ENCODE measurements around the gene KDSR.

KDSR gene, protein sequence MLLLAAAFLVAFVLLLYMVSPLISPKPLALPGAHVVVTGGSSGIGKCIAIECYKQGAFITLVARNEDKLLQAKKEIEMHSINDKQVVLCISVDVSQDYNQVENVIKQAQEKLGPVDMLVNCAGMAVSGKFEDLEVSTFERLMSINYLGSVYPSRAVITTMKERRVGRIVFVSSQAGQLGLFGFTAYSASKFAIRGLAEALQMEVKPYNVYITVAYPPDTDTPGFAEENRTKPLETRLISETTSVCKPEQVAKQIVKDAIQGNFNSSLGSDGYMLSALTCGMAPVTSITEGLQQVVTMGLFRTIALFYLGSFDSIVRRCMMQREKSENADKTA

DNA sequence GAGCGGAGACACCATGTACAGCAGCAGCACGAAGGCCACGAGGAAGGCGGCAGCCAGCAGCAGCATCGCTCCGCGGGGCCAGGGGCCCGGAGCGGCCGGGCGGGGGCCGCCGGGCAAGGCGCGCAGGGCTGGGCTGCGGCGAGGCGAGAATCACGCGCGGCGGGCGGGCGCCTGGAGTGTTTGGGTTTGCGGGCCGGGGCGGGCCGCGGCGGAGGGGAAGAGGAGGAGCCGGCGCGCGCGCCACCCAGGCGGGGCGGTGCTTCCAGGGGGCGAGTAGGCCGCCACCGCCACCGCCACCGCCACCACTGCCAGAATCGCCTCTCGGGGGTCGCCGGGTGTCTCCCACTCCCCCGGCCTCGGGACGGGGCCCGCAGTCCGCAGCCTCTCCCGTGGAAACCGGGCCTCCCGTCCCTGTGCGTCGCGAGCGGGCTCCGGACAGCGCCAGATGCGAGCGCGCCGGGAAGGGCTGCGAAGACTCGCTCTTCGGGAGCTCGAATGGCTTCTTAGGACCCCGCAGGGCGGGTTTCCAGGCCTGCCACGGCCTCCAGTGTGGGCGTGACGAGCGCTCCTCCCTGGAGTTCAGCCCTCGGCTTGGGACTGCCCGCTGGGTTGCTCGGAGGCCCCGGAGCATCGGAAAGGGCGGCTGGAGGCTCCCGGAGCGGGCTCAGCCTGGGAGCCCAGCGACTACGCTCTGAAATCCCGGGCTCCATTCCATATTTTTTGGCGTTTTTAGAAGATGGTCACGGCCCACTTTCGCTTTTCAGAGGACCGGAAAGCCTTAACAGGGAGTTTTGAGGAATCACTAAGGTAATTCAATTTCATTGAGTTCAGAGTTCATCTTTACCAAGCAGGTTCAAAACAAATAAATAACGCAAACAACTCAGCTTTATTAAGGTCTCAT lies at the start of gene KDSR:
TSS of gene KDSR (minus strand) at position 154 of the 901 bp plus-strand sequence. CDS start at position 66, 88 bp downstream.
- peak; percentile 67 for DNase-seq (ENCODE audit: low read depth, low spot score)

DNA sequence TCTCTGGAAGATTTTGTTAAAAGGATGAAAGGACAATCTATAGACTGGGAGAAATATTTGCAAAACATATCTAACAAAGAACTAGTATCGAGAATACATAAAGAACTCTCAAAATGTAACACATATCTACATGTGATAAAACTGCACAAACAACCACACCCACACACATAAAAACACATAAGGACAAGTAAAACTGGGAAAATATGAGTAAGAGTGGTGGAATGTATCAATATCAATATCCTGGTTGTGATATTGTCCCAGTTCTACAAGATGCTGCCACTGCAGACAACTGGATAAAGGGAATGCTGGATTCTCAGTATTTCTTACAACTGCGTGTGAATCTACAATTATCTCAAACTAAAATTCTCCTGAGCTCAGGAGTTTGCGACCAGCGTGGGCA lies 45.9 kb upstream of the KDSR start:
- no peak for DNase-seq (ENCODE audit: low read depth, low spot score)

DNA sequence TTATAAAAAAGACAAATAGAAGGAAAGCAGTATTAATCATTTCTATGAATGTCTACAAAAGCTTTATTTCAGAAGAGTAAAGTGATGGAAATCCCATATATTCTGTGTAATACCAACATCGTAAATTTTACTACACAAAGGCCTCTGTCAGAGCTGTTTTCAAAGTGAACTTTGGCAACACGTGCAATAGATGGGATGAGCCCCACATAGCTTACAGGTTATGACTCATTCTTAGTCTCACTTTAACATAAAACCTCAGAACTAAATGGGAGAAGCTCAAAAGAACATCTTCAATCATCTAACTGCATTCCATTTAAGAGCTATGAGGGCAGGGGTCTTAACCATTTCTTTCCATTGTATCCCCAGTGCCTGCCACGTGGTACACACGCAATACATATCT lies 43.8 kb upstream of the KDSR start:
- DNase-seq (ENCODE audit: low read depth, low spot score): no peak

DNA sequence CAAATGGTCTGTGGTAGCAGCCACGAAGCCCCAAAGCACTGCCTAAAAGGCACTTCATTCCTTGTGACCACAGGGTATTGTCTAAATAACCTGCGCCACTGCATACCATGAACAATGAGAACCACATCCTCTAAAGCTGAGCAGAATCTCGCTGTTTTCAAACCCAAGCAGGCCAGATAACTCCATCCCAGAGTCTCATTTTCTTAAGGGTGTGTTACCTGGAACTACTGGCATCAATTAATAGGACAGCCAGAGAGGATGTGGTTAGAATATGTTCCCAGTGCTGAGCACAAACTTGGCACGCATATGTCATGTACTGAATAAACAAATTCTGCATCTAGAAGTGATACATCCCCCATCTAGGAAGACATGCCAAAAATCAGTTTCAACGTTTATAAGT lies 42.3 kb upstream of the KDSR start:
- no peak for DNase-seq (ENCODE audit: low read depth, low spot score)

DNA sequence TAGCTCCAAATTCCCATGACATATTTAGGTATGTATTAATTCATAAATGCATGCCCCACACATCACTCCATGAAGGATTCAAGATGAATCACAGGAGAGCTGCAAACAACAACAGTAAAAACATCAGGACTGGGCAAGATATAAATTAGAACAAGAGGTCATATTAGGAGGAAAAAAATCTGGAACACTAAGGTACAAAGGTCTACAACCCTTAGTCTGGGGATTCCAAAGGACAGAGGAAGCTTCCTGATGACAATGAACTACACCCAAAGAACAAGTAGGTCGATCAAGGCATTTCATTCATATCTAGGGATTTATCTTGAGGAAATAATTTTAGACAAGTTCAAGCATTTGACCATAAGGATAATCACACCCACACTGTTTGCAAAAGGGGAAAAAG lies 40.7 kb upstream of the KDSR start:
- no peak for DNase-seq (ENCODE audit: low read depth, low spot score)

DNA sequence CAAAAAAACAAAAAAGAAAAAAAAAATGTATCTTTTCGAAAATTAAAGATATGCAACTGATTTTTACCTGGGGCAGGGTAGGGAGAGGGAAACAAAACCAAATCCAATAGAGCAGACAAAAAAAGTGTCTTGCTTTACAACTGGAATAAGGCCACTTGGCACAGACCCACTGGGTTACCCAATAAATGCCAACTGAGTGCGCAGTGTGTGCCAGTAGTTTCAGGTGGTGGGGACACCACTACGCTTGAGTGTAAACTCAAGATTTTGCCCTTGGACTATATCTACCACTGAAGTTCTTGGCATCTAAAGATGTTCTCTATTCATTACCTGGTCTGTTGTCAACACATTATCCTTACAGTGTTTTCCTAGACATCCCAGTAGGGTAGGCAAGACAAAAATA lies 39.0 kb upstream of the KDSR start:
- DNase-seq (ENCODE audit: low read depth, low spot score): no peak

DNA sequence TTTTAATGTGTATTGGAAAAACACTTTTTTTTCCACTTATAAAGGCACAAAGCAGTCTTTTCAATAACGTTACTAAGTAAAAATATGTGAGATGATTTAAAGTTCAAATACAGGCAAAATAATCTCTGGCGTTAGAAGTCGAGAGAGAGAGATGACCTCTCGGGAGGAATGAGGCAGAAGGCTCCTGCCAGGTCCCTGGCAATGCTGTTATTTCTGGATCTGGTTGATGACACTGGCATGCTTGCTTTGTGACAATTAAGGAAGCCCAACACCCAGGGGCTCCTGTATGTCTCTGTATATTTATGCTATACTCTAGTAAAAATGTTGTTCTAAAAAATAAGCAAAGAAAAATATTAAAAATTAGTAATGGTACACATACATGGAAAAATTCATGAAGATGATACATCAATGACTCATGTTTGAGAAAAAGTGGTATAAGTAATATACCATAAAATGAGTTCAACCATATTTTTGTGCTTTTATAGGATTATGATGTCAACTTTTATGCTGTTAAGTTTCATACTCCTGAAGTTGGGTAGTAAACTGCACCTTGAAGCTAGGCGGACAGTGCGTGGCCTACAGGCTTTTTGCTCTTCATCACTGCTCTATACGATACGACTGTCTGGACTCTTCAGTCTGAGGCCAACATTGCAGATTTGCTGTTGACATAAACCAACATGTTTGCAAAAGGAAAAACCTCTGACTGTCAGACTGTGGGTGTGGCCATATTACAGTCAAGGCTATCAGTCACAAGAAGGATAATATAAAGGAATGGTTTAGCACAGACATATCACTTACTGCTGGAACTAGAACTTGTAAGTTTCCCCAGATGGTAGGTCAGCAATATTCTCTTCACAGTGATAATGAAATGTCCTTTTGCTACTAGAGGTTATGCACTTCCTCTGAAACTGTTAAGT lies 35.5 kb upstream of the KDSR start:
- no peak for DNase-seq (ENCODE audit: low read depth, low spot score)

DNA sequence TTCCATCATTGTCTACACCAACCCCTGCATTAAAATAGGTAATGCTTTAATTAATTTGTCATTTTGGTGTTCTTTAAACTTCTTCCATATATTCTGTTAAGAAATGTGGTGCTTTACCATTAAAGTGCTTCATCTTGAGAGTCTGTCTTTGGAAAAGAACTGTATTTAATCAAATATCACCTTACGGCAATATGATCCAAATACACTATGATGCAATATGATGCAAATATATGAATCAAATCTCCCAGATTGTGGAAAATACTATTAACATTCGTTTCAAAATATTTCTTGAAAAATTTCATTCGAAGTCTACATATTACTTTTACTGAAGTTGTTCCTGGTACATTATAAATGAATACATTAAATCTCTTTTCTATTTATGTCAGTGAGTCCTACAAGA lies 32.3 kb upstream of the KDSR start:
- DNase-seq (ENCODE audit: low read depth, low spot score): no peak

DNA sequence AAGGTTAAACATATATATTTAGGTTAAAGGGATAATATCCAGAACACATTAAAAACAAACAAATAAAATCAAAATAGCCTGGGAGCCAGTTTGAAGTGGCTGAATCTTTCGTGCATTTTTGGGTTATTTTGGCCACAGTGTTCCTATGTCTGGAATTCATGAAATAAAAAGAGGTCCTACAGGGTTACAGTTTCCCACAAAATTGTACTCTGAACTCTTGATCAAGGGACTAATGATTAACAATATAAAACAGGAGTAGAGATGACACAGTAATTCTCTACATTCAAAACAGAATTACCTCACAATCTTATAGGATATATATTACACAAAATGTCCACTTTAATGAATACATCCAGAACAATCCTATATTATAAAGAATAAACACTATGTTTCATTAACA lies 30.3 kb upstream of the KDSR start:
- DNase-seq (ENCODE audit: low read depth, low spot score): no peak

DNA sequence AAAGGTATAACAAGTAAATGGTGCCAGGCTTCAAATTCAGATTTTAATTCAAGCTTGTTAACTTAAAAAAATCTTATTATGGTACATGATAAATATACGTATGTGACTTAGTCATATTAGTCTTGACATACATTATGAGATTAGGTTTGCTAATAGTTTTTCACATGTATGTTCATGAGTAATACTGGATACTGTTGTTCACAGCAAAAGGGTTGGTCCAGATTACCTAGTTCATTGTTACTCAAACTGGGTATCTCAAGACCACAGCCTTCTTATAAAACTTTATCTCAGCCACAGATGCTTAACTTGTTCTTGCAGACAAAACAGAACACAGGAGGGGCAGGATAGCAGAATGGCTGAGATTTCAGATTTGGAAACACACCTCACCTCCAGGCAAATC lies 28.5 kb upstream of the KDSR start:
- no peak for DNase-seq (ENCODE audit: low read depth, low spot score)

DNA sequence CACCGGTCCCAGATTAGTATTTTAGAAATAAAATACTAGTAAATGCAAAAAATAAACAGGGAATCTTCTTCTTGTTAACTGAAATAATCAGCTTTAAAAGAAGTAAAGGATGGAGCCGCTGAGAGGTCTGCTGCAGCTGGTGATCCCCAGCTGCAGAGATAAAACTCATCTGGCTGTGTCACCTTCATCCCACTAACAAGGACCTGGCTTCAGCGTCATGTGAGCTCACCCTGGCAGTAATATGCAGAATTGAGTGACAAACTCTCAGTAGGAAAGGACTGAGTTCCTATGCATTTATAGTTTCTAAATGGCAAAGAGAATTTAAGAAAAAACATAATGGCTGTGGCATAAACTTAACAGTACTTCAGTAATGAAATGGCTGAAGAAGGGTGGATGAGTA lies 27.9 kb upstream of the KDSR start:
- DNase-seq (ENCODE audit: low read depth, low spot score): no peak

DNA sequence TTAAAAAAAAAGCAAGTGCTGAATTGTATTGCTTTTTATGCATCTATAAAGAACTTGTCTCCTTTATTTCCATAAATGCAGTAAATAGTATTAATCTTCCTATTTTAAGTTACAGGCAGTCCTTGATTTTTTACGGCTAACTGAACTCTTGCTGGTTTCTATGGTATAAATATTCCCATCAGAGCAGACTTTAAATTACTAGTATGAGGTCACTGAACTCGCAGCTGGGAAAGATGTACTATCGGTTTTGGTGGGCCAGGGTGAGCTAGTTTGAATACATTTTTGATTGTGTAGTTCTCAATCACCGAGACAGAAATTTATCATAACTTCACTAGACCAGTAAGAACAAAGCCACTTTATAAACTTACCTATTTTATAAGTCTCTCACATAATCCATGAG lies 20.9 kb upstream of the KDSR start:
- DNase-seq (ENCODE audit: low read depth, low spot score): no peak

DNA sequence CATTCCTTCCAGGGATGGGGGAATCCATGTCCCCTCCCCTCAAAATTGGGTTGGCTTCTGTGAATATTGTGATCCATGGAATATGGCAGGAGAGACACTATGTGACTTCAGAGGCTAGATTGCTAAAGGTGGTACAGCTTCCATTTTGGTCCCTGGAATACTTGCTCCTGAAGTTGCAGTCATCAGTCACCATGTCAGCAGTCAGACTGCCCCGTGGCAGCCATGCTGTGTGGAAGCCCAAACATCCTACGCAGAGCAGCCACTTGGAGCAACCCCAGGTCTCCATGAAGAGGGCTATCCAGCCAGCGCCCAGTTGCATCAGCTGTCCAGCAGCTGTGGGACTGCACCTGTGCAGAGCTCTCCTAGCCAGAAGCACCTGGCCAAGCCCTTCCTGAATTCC lies 15.8 kb upstream of the KDSR start:
- DNase-seq (ENCODE audit: low read depth, low spot score): no peak

DNA sequence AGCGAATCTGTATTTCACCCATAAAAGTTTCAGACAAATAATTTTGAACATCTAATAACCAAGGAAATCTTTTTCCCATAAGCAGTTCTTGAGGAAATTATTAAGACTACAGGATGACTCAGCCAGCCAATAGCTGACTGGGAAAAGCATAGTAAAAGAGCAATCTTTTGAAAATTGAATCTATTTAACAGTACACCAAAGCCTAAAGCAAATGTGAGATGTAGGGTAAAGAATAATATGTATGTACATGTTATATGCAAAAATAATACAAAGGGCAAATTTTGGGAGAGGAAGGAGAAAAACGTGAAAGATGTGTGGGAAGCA lies 12.6 kb upstream of the KDSR start:
- no peak for DNase-seq (ENCODE audit: low read depth, low spot score)

DNA sequence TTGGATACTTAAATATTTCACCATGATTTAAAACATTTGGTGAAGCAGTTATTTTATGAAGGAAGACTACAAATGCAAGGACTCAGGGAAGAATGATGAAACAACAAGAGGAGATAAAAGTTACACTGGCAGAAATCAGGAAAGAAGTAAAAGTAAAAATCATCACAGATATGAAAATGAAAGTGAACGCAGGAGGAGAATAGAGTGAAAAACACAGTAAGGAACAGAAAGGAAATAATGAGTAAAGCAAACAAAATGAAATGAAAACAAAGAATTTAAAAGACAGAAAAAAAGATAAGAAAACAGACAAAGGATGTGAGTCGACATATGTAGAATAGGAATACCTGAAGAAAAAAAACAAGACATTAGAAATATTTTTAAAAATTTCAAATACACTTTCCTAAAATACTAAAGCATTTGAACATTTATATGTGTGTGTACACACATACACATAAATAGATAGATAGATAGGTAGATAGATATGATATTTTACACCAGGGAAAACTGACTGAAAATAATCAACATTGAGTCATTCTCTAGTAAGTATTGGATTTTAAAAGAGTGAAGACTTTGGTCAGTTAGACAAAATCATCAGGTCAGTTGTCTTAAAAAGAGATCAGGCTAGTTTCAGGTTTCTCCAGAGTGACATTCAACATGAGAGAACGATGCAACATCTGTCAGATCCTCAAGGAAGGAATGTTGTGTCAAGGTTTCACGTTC lies 12.1 kb upstream of the KDSR start:
- no peak for DNase-seq (ENCODE audit: low read depth, low spot score)

DNA sequence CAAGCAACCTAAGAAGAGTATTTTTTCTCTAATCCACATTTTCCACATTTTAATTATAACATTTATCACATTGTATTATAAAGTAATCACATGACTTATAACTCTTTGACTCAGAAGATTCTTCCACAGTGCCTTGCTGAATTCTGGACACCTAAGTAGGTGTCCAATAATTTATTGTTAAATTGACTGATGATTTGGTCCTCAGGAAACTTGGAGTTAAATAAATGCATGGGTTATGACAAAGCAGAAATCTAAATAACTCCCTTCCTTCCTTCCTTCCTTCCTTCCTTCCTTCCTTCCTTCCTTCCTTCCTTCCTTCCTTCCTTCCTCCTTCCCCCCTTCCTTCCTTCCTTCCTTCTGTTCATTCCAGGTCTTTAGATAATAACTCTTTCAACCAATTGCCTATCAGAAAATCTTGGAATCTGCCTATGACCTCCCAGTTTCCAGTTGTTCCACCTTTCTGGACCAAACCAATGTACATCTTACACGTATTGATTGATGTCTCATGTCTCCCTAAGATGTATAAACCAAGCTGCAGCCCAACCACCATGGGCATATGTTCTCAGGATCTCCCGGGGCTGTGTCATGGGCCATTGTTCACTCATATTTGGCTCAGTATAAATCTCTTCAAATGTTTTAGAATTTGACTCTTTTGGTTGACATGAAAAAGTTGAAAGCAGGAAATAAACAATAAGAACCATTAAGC lies 10.4 kb upstream of the KDSR start:
- no peak for DNase-seq (ENCODE audit: low read depth, low spot score)

DNA sequence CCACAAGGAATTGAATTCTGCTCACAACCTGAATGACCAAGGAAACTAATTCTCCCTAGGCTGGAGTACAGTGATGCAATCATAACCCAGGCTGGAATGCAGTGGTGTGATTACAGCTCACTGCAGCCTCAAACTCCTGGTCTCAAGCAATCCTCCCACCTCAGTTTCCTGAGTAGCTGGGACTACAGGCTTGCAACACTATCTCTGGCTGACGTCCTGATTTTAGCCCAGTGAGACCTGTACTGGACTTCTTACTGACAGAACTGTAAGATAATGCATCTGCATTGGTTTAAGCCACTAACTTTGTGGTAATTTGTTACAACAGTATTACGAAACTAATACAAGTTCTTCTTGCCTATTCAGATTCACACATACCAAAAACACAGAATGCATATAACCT lies 9.5 kb upstream of the KDSR start:
- no peak for DNase-seq (ENCODE audit: low read depth, low spot score)

DNA sequence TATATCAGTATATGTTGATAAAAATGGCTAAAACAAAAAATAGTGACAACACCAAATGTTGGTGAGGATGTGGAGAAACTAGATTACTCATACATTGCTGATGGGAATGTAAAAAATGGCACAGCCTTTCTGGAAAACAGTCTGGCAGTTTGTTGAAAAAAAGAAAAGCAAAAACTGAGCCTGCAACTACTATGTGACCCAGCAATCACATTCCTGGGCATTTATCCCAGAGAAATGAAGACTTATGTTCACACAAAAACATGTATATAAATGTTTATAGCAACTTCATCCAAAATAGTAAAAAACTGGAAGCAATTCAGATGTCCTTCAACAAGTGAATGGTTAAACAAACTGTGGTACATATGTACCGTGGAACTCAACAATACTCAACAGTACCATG lies 7.5 kb upstream of the KDSR start:
- no peak for DNase-seq (ENCODE audit: low read depth, low spot score)

DNA sequence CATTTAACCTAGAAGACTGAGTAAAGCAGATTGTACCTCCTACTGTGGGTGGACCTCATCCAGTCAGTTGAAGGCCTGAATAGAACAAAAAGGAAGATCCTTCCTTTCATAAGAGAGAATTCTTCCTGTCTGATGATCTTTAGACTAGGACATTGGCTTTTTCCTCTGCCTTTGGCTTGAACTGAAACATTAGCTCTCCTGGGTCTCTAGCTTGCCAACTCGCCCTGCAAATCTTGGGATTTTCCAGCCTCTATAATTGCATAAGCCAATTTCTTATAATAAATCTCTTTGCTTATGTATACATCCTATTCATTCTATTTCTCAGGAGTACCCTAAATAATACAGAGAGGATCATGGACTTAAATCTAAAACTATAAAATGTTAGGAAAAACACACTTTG lies 6.2 kb upstream of the KDSR start:
- DNase-seq (ENCODE audit: low read depth, low spot score): no peak

DNA sequence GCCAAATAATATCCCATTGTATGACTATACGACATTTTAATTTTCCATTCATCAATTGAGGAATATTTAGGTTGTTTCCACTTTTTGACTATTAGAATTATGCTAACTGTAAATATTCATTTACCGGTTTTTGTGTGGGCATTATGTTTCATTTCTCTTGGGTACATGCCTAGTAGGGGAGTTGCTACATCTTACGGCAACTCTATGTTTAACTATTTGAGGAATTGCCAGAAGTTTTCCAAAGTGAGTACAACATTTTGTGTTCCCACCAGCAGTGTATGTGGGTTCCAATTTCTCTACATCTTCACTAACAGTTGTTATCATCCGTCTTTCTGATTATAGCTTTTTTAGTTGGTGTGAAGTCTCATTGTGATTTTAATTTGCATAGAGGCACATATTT lies 1.6 kb upstream of the KDSR start:
- no peak for DNase-seq (ENCODE audit: low read depth, low spot score)
